GM20000 (cell line): ENCODE results near the gene PRPF40B.

ENCODE experiments used
- DNase-seq: peaks from one replicate; pipeline ENCODE4 v3.0.0; 2012; ENCODE audit warnings: low spot score
- CTCF ChIP-seq: IDR thresholded peaks from 2 replicates; pipeline ENCODE4 v1.5.1; 2012; ENCODE audit warnings: mild to moderate bottlenecking, control low read depth; ENCODE audit errors: extremely low read depth, missing control alignments

PRPF40B gene

GRCh38 chr12:49642370-49642802 is 19.0 kb downstream of the PRPF40B start:
- no peak for TF ChIP-seq CTCF
- no peak for DNase-seq

GRCh38 chr12:49643135-49643534 is 19.8 kb downstream of the PRPF40B start:
- no peak for TF ChIP-seq CTCF
- DNase-seq = no peak

- no peak for TF ChIP-seq CTCF
Observed at GRCh38 chr12:49643961-49644619, 20.7 kb downstream of the PRPF40B start.

GRCh38 chr12:49644620-49644994 is 21.2 kb downstream of the PRPF40B start:
- DNase-seq = peak; percentile 84

More at GRCh38 chr12:49643961-49644619, 20.7 kb downstream of the PRPF40B start:
- DNase-seq = no peak

GRCh38 chr12:49645146-49646039 is 22.0 kb downstream of the PRPF40B start:
- no peak for DNase-seq
- TF ChIP-seq CTCF = no peak

More at GRCh38 chr12:49644620-49644994, 21.2 kb downstream of the PRPF40B start:
- TF ChIP-seq CTCF = peak; percentile 86

- no peak for DNase-seq
- no peak for TF ChIP-seq CTCF
Observed at GRCh38 chr12:49646331-49646830, 23.0 kb downstream of the PRPF40B start.
